Measurements from ENCODE around the gene CHID1. TPM values are rescaled to one million over a fixed set of nuclear protein-coding genes. Genes with fewer than 3 reads are reported as not detected.

Gene CHID1
- total RNA-seq, 2 donors from 2014 or later = 46.9 to 78.7 TPM

DNA sequence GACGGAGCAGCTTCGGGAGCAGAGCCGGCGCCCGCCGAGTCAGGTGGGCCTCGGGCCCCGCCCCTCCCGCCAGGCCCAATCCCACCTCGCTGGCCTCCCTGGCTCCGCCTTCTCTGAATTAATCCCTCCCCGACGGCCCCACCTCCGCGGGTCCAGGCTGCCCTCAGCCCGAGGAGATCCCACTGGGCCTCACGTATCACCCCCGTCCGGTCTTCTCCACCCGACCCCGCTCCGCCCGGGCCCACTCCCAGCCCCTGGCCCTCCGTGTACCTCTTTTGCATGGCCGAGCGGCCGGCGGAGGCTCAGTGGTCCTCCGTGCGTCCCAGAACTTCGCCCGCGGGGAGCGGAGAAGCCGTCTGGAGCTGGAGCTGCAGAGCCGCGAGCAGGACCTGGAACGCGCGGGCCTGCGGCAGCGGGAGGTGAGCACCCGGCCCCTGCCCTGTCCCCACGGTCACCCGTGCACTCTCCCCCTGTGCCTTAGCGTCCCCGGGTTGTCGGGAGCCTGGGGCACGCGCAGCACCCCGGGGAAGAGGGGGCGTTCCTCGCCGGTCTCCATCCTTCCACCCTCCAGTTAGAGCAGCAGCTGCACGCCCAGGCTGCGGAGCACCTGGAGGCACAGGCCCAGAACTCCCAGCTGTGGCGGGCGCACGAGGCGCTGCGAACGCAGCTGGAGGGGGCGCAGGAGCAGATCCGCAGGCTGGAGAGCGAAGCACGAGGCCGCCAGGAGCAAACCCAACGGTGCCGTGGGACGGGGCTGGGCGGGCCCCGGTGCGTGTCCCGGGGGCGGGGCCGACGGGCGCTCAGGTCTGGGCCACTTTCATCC is 80.1 kb downstream of the CHID1 start:
- H3K4me1 ChIP-seq = peaks cover 0 to 92% of the 10 kb centered on the region in 2 donors
- no peak for DNase-seq (ENCODE audit: low spot score)
- no peaks in the 10 kb centered on the region for H3K36me3 ChIP-seq
- H3K27ac ChIP-seq = peak overlapping the region in 1 of 2 donors; percentile 75
- H3K27me3 ChIP-seq = no peaks in the 10 kb centered on the region
- peak overlapping the region; percentile 22 to 53 for H3K4me3 ChIP-seq
- TF ChIP-seq, protein P1, sequence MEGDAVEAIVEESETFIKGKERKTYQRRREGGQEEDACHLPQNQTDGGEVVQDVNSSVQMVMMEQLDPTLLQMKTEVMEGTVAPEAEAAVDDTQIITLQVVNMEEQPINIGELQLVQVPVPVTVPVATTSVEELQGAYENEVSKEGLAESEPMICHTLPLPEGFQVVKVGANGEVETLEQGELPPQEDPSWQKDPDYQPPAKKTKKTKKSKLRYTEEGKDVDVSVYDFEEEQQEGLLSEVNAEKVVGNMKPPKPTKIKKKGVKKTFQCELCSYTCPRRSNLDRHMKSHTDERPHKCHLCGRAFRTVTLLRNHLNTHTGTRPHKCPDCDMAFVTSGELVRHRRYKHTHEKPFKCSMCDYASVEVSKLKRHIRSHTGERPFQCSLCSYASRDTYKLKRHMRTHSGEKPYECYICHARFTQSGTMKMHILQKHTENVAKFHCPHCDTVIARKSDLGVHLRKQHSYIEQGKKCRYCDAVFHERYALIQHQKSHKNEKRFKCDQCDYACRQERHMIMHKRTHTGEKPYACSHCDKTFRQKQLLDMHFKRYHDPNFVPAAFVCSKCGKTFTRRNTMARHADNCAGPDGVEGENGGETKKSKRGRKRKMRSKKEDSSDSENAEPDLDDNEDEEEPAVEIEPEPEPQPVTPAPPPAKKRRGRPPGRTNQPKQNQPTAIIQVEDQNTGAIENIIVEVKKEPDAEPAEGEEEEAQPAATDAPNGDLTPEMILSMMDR (IDR thresholded peaks at IDR 0.05) = no peak
- H3K9me3 ChIP-seq = no peaks in the 10 kb centered on the region

DNA sequence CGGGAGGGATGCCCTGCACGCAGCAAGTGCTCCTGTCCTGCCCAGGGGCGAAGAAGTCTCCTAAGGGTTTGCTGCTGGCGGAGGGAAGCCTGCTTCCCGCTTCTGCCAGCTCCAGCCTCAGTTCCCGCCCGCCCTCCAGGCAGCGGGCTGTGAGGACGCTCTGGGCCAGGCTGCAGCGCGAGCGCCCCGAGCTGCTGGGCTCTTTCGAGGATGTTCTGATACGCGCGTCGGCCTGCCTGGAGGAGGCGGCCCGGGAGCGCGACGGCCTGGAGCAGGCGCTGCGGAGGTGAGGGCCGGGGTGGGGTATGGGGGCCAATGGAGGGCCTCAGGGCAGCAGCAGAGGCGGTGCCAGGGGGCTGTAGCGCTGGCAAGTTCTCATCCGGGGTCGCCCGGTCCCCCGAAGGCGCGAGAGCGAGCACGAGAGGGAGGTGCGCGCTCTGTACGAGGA is 80.7 kb downstream of the CHID1 start:
- TF ChIP-seq, protein P1 (IDR thresholded peaks at IDR 0.05) = no peak
- Histone ChIP-seq H3K9me3 (no peaks in the 10 kb centered on the region), H3K4me3 (peak overlapping the region; percentile 22 to 53), H3K36me3 (peaks cover 5% of the 10 kb centered on the region), H3K27ac (peak overlapping the region in 1 of 2 donors; percentile 75), H3K27me3 (no peaks in the 10 kb centered on the region), H3K4me1 (peaks cover 0 to 89% of the 10 kb centered on the region in 2 donors)
- no peak for DNase-seq (ENCODE audit: low spot score)

DNA sequence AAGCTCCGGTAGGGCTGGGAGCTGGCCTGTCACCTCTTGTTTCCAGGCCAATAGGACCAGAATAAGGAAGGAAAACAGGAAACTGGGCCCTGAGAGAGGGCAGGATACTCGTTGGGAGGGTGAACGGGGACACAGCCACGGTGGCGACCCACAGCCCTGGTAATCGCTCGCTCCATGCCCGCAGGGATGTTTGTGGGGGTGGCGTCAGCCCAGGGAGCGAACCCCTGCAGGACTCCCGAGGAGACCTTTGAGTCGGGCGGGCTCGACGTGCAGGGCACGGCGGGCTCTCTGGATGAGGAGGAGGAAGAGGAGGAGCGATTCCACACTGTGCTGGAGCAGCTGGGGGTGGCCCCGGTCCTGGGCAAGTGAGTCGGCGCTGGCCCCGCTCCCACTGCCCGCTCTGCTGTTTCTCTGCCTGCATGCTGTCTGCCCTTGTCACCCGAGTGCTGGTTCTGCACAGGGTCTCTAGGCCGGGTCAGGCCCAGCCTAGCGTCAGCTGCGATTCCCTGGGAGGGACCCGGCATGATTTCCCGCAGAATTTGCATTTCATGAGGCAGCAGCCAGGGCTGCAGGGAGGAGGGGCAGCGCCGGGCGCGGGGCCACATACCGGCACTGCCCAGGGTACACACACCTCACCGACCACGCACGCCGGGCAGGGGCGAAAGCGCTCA is 81.3 kb downstream of the CHID1 start:
- peak overlapping the region; percentile 22 to 53 for H3K4me3 ChIP-seq
- TF ChIP-seq, protein P1 (IDR thresholded peaks at IDR 0.05) = no peak
- no peak for DNase-seq (ENCODE audit: low spot score)
- H3K27ac ChIP-seq = peak overlapping the region; percentile 45 to 75
- H3K36me3 ChIP-seq = peaks cover 10% of the 10 kb centered on the region
- H3K4me1 ChIP-seq = peaks cover 0 to 84% of the 10 kb centered on the region in 2 donors
- no peaks in the 10 kb centered on the region for H3K27me3 ChIP-seq
- no peaks in the 10 kb centered on the region for H3K9me3 ChIP-seq

DNA sequence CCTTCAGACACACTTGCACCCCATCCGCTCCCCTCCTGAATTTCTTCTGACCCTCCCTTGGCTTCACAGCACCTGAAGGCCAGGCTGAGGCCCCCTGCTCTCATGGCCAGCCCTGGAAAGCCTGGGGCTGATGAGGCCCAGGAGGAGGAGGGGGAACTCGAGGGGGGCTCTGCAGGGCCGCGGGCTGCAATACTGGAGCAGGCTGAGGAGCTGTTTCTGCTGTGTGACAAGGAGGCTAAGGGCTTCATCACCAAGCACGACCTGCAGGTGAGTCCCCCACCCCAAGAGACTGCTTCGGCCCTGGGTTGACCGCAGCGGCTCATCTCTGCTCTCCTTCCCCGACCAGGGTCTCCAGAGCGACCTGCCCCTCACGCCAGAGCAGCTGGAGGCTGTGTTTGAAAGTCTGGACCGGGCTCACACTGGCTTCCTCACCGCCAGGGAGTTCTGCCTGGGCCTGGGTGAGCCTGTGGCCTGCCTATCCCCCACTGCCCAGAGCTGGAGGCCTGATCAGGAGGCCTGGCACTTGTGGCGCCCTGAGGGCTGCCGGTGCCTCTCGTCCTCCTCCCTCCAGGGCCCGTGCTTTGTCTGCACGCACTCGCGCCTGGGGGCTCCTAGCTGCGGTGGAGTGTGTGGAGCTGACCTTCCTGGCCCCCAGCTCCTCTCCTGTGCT is 82.0 kb downstream of the CHID1 start:
- TF ChIP-seq, protein P1 (IDR thresholded peaks at IDR 0.05) = no peak
- Histone ChIP-seq H3K9me3 (no peaks in the 10 kb centered on the region), H3K27me3 (no peaks in the 10 kb centered on the region), H3K4me3 (peak overlapping the region in 1 of 2 donors; percentile 53), H3K4me1 (peaks cover 0 to 77% of the 10 kb centered on the region in 2 donors), H3K27ac (peak overlapping the region; percentile 45 to 75), H3K36me3 (peaks cover 17% of the 10 kb centered on the region)
- no peak for DNase-seq (ENCODE audit: low spot score)

DNA sequence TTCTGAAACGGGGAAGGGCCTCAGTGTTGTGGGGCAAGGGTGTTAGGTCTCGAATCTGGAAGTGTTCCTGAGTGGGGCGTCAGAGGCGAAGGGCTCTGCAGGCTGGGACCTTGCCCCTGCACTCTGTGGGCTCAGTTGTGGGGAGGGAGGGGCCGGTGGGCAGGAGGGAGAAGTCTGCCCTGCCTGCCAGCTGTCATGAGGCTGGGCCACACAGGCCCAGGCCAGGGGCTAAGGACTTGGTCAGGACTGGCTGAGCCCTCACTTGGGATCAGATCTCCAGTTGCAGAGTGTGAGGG is 82.8 kb downstream of the CHID1 start, which contains the start of gene CRACR2B:
TSS of gene CRACR2B (plus strand) at position 23 of the 296 bp plus-strand sequence. CDS start 689 bp downstream, outside the sequence.
- DNase-seq (ENCODE audit: low spot score) = no peak
- Histone ChIP-seq H3K4me1 (peaks cover 0 to 74% of the 10 kb centered on the region in 2 donors), H3K36me3 (peaks cover 25% of the 10 kb centered on the region), H3K27ac (peak within 1 kb of the TSS; percentile 75 to 82), H3K4me3 (peak within 1 kb of the TSS; percentile 48 to 61), H3K27me3 (no peaks in the 10 kb centered on the region), H3K9me3 (no peaks in the 10 kb centered on the region)
- TF ChIP-seq, protein P1 (IDR thresholded peaks at IDR 0.05) = no peak
